Measurements from ENCODE around the gene TTC28. TPM values are rescaled to one million over a fixed set of nuclear protein-coding genes. Genes with fewer than 3 reads are reported as not detected.
"Not testable (repeated sequence)": the region's sequence is repeated elsewhere in the genome, so short reads cannot be mapped to it uniquely, and the experiment has no call there.

TTC28 gene
- total RNA-seq, 1 donor from 2014 or later, result 7.9 TPM

DNA sequence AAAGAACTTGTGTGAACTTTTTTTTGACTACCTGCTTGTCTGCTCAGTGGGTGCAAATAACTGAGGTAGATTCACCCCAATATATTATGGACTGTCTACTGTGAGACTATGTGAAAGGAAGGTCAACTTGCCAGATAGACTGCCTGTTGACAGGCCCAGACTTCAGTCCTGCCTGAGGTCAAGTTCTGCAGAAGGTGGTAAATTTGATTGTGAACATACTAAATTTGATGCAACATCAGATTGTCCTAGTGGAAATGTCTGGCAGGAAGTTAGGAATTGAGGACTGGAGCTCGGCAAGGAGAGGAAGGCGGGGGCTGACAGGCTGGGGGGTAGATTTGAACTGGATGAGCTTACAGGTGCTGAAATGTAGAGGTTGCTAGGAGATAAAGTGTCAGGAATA lies 140.7 kb downstream of the TTC28 start:
- DNase-seq (no peak), ATAC-seq (ENCODE audit: low read depth) (no peak)
- Mint-ChIP-seq H3K4me3 (no peak overlapping the region), H3K4me1 (no peaks in the 10 kb centered on the region), H3K27me3 (no peaks in the 10 kb centered on the region), H3K36me3 (ENCODE audit: low read depth) (no peaks in the 10 kb centered on the region), H3K9me3 (peaks cover 3% of the 10 kb centered on the region), H3K27ac (no peak overlapping the region)
- TF ChIP-seq, protein P1, sequence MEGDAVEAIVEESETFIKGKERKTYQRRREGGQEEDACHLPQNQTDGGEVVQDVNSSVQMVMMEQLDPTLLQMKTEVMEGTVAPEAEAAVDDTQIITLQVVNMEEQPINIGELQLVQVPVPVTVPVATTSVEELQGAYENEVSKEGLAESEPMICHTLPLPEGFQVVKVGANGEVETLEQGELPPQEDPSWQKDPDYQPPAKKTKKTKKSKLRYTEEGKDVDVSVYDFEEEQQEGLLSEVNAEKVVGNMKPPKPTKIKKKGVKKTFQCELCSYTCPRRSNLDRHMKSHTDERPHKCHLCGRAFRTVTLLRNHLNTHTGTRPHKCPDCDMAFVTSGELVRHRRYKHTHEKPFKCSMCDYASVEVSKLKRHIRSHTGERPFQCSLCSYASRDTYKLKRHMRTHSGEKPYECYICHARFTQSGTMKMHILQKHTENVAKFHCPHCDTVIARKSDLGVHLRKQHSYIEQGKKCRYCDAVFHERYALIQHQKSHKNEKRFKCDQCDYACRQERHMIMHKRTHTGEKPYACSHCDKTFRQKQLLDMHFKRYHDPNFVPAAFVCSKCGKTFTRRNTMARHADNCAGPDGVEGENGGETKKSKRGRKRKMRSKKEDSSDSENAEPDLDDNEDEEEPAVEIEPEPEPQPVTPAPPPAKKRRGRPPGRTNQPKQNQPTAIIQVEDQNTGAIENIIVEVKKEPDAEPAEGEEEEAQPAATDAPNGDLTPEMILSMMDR (IDR thresholded peaks at IDR 0.05), result no peak
- CTCF ChIA-PET, result no interaction called here
- intact Hi-C loops (cut with micrococcal nuclease), result no loop called here
- POLR2A ChIA-PET, result no interaction called here

DNA sequence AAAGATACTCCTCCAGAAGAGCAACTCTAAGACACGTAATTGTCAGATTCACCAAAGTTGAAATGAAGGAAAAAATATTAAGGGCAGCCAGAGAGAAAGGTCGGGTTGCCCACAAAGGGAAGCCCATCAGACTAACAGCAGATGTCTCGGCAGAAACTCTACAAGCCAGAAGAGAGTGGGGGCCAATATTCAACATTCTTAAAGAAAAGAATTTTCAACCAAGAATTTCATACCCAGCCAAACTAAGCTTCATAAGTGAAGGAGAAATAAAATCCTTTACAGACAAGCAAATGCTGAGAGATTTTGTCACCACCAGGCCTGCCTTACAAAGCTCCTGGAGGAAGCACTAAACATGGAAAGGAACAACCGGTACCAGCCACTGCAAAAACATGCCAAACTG lies 149.1 kb downstream of the TTC28 start:
- H3K36me3 Mint-ChIP-seq (ENCODE audit: low read depth); H3K27me3 Mint-ChIP-seq; DNase-seq; H3K27ac Mint-ChIP-seq; POLR2A ChIA-PET; intact Hi-C loops (cut with micrococcal nuclease); H3K4me3 Mint-ChIP-seq; H3K4me1 Mint-ChIP-seq; ATAC-seq (ENCODE audit: low read depth); CTCF ChIA-PET: not testable (repeated sequence)
- peaks cover 16% of the 10 kb centered on the region for H3K9me3 Mint-ChIP-seq

DNA sequence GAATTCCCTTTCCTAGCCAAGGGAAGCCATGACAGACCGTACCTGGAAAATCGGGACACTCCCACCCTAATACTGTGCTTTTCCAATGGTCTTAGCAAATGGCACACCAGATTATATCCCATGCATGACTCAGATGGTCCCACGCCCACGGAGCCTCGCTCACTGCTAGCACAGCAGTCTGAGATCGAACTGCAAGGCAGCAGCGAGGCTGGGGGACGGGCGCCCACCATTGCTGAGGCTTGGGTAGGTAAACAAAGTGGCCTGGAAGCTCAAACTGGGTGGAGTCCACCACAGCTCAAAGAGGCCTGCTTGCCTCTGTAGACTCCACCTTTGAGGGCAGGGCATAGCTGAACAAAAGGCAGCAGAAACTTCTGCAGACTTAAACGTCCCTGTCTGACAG lies 150.5 kb downstream of the TTC28 start:
- CTCF ChIA-PET; intact Hi-C loops (cut with micrococcal nuclease); H3K27ac Mint-ChIP-seq; POLR2A ChIA-PET; DNase-seq; H3K36me3 Mint-ChIP-seq (ENCODE audit: low read depth); H3K4me1 Mint-ChIP-seq; H3K4me3 Mint-ChIP-seq; ATAC-seq (ENCODE audit: low read depth); H3K27me3 Mint-ChIP-seq: not testable (repeated sequence)
- peaks cover 16% of the 10 kb centered on the region for H3K9me3 Mint-ChIP-seq

DNA sequence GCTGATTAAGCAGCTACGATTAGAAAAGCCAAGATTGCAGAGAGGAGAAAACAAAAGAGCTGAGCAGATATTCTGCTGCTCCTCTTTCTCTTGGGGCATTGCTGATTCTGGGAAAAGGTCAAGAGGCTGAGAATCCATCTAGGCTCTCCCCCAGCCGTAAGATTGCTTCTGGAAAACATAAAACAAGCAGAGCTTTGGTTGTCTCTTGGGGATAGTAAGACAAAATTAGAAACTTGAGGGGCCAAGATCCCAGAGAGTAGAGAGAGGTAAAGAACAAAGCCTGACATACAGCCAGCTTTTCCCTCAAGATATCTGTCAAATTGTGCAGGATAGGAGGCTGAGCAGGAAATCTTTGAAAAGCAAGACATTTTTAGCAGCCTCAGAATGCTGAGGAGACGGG lies 158.2 kb downstream of the TTC28 start:
- no peak overlapping the region for H3K27ac Mint-ChIP-seq
- ChIA-PET CTCF (no interaction called here), POLR2A (no interaction called here)
- H3K36me3 Mint-ChIP-seq (ENCODE audit: low read depth), result no peaks in the 10 kb centered on the region
- TF ChIP-seq, protein P1 (IDR thresholded peaks at IDR 0.05), result no peak
- peaks cover 3% of the 10 kb centered on the region for H3K27me3 Mint-ChIP-seq
- no peaks in the 10 kb centered on the region for H3K9me3 Mint-ChIP-seq
- DNase-seq (no peak), ATAC-seq (ENCODE audit: low read depth) (no peak)
- no peaks in the 10 kb centered on the region for H3K4me1 Mint-ChIP-seq
- intact Hi-C loops (cut with micrococcal nuclease), result no loop called here
- no peak overlapping the region for H3K4me3 Mint-ChIP-seq

DNA sequence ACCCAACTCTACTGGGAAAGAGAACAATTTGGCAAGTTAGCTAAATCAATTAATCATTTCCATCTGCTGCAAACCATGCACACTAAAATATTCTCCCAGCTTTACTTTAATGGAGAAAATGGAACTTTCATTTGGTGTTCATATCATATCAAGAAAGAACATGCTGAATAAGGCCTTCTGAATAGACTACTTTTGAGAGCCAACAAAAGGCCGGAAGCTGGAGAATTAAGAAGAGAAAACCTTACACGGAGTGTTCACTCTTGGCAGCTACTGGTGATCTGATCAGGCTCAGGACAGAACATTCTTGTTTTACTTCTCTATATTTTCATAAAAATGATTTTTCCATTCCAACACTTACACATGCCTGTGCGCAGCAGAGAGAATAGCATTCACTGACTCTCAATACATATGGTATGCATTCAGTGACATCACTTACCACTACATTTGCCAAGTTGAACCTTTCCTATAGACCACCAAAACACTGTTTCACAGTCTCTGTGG lies 165.3 kb downstream of the TTC28 start:
- Mint-ChIP-seq H3K27me3 (peaks cover 1% of the 10 kb centered on the region), H3K9me3 (peaks cover 16% of the 10 kb centered on the region), H3K4me3 (no peak overlapping the region), H3K27ac (no peak overlapping the region), H3K4me1 (no peaks in the 10 kb centered on the region), H3K36me3 (ENCODE audit: low read depth) (peaks cover 1% of the 10 kb centered on the region)
- TF ChIP-seq, protein P1 (IDR thresholded peaks at IDR 0.05), result no peak
- no peak for ATAC-seq (ENCODE audit: low read depth)
- no peak for DNase-seq
- POLR2A ChIA-PET, result no interaction called here
- CTCF ChIA-PET, result no interaction called here
- intact Hi-C loops (cut with micrococcal nuclease), result no loop called here

DNA sequence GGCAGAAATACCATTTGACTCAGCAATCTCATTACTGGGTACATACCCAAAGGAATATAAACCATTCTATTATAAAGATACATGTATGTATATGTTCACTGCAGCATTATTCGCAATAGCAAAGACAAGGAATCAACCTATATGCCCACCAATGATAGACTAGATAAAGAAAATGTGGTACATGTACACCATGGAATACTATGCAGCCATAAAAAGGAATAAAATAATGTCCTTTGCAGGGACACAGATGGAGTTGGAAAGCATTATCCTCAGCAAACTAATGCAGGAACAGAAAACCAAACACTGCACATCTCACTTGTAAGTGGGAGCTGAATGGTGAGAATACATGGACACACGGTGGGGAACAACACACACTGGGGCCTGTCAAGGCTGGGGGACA lies 167.3 kb downstream of the TTC28 start:
- H3K4me3 Mint-ChIP-seq; H3K36me3 Mint-ChIP-seq (ENCODE audit: low read depth); ATAC-seq (ENCODE audit: low read depth); CTCF ChIA-PET; DNase-seq; H3K27ac Mint-ChIP-seq; H3K27me3 Mint-ChIP-seq; H3K4me1 Mint-ChIP-seq; POLR2A ChIA-PET; intact Hi-C loops (cut with micrococcal nuclease): not testable (repeated sequence)
- H3K9me3 Mint-ChIP-seq, result peaks cover 20% of the 10 kb centered on the region

DNA sequence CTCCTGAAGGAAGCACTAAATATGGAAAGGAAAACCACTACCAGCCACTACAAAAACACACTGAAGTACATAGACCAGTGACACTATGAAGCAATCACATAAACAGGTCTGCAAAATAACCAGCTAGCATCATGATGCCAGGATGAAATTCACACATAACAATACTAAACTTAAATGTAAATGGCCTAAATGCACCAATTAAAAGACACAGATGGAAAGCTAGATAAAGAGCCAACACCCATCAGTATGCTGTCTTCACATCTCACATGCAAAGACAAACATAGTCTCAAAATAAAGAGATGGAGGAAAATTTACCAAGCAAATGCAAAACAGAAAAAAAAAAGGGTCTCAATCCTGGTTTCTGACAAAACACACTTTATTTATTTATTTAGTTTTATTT lies 171.7 kb downstream of the TTC28 start:
- H3K4me3 Mint-ChIP-seq, result no peak overlapping the region
- peaks cover 20% of the 10 kb centered on the region for H3K9me3 Mint-ChIP-seq
- intact Hi-C loops (cut with micrococcal nuclease), result no loop called here
- H3K27ac Mint-ChIP-seq, result no peak overlapping the region
- TF ChIP-seq, protein P1 (IDR thresholded peaks at IDR 0.05), result no peak
- CTCF ChIA-PET, result no interaction called here
- DNase-seq, result no peak
- H3K27me3 Mint-ChIP-seq, result peaks cover 6% of the 10 kb centered on the region
- POLR2A ChIA-PET, result no interaction called here
- peaks cover 2% of the 10 kb centered on the region for H3K36me3 Mint-ChIP-seq (ENCODE audit: low read depth)
- H3K4me1 Mint-ChIP-seq, result no peaks in the 10 kb centered on the region
- ATAC-seq (ENCODE audit: low read depth), result no peak
